Neural cell (in vitro differentiated cells): ENCODE results near the gene PRR30.

ENCODE experiments used
- EZH2 ChIP-seq: fragments of 200-600, 300-800 bp; shearing (Covaris generic), sonication (generic); IDR thresholded peaks from 2 replicates; pipeline ENCODE4 v1.6.1; 2014; ENCODE audit warnings: antibody characterized with exemption, low read length, borderline replicate concordance, mild to moderate bottlenecking; ENCODE audit not compliant: insufficient read depth, poor library complexity, severe bottlenecking
- RAD21 ChIP-seq: fragments of 450-650 bp; conservative IDR thresholded peaks from 2 replicates; pipeline ENCODE4 v1.6.1; 2014; ENCODE audit warnings: antibody characterized with exemption, mild to moderate bottlenecking, moderate library complexity
- TAF1 ChIP-seq: IDR thresholded peaks from 2 replicates; pipeline ENCODE4 v1.6.1; 2012; ENCODE audit warnings: low read depth
- TF ChIP-seq, protein P1 (sequence below): fragments of 450-650 bp; IDR thresholded peaks from 2 replicates; pipeline ENCODE4 v1.5.1; 2014; ENCODE audit warnings: antibody characterized with exemption, mild to moderate bottlenecking, moderate library complexity; ENCODE audit not compliant: poor library complexity, severe bottlenecking

DNA sequence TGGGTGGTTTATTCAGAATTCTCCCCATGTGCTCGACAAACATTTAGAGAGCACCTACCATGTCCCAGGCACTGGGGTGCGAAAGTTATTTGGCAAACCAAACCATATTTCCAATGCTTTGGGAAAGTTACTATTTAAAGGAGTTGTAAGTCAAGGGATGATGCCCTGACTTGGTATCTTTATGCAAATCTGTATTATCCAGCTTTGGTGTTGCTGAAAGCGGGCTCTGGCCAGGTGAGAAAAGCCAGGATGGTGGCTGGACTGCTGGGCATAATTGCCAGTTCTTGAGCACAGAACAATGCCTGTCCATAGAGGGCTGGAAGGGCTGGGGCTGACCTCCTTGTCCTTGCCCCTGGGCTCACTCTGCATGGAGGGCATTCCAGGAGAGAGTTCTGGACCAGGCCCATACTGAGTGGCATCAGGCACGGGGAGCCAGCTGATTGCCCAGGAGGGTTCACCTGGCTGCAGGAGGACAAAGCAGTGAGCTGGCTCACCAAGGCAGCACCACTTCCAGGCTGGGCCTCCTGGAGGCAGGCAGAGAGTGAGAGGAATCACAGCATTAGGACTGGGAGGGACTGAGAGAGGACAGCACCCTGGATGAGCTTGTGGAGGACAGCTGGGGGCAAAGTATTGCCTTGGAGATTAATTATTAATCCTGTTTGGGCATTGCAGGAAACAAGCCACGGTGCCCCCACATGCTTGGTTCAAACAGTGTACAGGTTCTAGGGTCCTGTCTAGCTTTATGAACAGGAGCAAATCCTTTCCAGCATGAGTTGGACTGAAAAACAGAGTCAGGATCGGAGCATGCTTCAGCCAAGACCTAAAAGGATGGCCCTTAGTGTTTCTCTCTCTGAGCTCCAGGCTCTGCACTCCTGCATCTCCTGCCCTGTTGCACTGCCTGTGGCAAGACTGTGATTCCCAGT lies 45.5 kb downstream of the PRR30 start:
- TF ChIP-seq, protein P1, sequence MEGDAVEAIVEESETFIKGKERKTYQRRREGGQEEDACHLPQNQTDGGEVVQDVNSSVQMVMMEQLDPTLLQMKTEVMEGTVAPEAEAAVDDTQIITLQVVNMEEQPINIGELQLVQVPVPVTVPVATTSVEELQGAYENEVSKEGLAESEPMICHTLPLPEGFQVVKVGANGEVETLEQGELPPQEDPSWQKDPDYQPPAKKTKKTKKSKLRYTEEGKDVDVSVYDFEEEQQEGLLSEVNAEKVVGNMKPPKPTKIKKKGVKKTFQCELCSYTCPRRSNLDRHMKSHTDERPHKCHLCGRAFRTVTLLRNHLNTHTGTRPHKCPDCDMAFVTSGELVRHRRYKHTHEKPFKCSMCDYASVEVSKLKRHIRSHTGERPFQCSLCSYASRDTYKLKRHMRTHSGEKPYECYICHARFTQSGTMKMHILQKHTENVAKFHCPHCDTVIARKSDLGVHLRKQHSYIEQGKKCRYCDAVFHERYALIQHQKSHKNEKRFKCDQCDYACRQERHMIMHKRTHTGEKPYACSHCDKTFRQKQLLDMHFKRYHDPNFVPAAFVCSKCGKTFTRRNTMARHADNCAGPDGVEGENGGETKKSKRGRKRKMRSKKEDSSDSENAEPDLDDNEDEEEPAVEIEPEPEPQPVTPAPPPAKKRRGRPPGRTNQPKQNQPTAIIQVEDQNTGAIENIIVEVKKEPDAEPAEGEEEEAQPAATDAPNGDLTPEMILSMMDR, result no peak
- TF ChIP-seq TAF1 (no peak), RAD21 (no peak), EZH2 (no peak)
